HepG2 (cell line): Measurements from ENCODE around the gene MTR. TPM values are rescaled to one million over a fixed set of nuclear protein-coding genes. Genes with fewer than 3 reads are reported as not detected.

ENCODE experiments used
- ARID3A ChIP-seq: IDR thresholded peaks from 2 replicates; pipeline ENCODE4 v1.6.1; 2012; ENCODE audit warnings: low read depth, low read length, improper control_type of control experiment
- CBX5 ChIP-seq: sonication (generic); formaldehyde crosslinking; IDR thresholded peaks from 2 replicates; pipeline ENCODE4 v1.4.0; 2020; ENCODE audit warnings: missing genetic modification reagents, borderline replicate concordance
- EEA1 ChIP-seq: sonication (generic); formaldehyde crosslinking; IDR thresholded peaks from 2 replicates; pipeline ENCODE4 v1.5.1; 2020; ENCODE audit warnings: mild to moderate bottlenecking, missing genetic modification reagents, borderline replicate concordance
- FOXO1 ChIP-seq: sonication (generic); formaldehyde crosslinking; IDR thresholded peaks from 2 replicates; pipeline ENCODE4 v1.4.0; 2020; ENCODE audit warnings: missing genetic modification reagents
- ISL2 ChIP-seq: sonication (generic); formaldehyde crosslinking; IDR thresholded peaks from 2 replicates; pipeline ENCODE4 v1.5.0; 2020; ENCODE audit warnings: missing genetic modification reagents
- POLR2G ChIP-seq: fragments of 200-400 bp; formaldehyde crosslinking; IDR thresholded peaks from 2 replicates; pipeline ENCODE4 v1.6.1; 2018; ENCODE audit warnings: mild to moderate bottlenecking, low read depth, low read length, moderate library complexity
- SOX6 ChIP-seq, 2 experiments: fragments of 450-650 bp in 1 of 2; sonication (generic) in 1 of 2; formaldehyde crosslinking in 1 of 2; IDR thresholded peaks; 2 replicates each; pipeline versions ENCODE4 v1.4.0 to v1.6.1; 2017 to 2020; ENCODE audit warnings: antibody characterized with exemption in 1 of 2, mild to moderate bottlenecking in 1 of 2, missing genetic modification reagents in 1 of 2
- TARDBP ChIP-seq: sonication (generic); formaldehyde crosslinking; IDR thresholded peaks from 2 replicates; pipeline ENCODE4 v1.8.0; 2022; ENCODE audit warnings: mild to moderate bottlenecking, missing genetic modification reagents
- ZBTB10 ChIP-seq: sonication (generic); formaldehyde crosslinking; IDR thresholded peaks from 2 replicates; pipeline ENCODE4 v1.4.0; 2020; ENCODE audit warnings: missing genetic modification reagents, borderline replicate concordance
- ZFP36L1 ChIP-seq: sonication (generic); formaldehyde crosslinking; IDR thresholded peaks from 2 replicates; pipeline ENCODE4 v1.8.0; 2022; ENCODE audit warnings: mild to moderate bottlenecking, missing genetic modification reagents, moderate library complexity
- ZNF136 ChIP-seq: sonication (generic); formaldehyde crosslinking; IDR thresholded peaks from 2 replicates; pipeline ENCODE4 v1.8.1; 2022; ENCODE audit warnings: low read depth, mild to moderate bottlenecking, moderate library complexity, missing genetic modification reagents
- ZNF331 ChIP-seq: sonication (generic); formaldehyde crosslinking; IDR thresholded peaks from 2 replicates; pipeline ENCODE4 v1.4.0; 2020; ENCODE audit warnings: missing genetic modification reagents
- ZNF552 ChIP-seq: sonication (generic); formaldehyde crosslinking; IDR thresholded peaks from 2 replicates; pipeline ENCODE4 v1.9.0; 2022; ENCODE audit warnings: missing genetic modification reagents, mild to moderate bottlenecking, borderline replicate concordance
- ZNF609 ChIP-seq: sonication (generic); formaldehyde crosslinking; IDR thresholded peaks from 2 replicates; pipeline ENCODE4 v1.4.0; 2020; ENCODE audit warnings: mild to moderate bottlenecking, missing genetic modification reagents, borderline replicate concordance
- ZSCAN21 ChIP-seq: sonication (generic); formaldehyde crosslinking; IDR thresholded peaks from 2 replicates; pipeline ENCODE4 v1.8.0; 2022; ENCODE audit warnings: mild to moderate bottlenecking, missing genetic modification reagents, moderate library complexity, borderline replicate concordance
- ZSCAN5A ChIP-seq: sonication (generic); formaldehyde crosslinking; IDR thresholded peaks from 2 replicates; pipeline ENCODE4 v1.8.0; 2022; ENCODE audit warnings: mild to moderate bottlenecking, missing genetic modification reagents, borderline replicate concordance
- polyA plus RNA-seq, 8 experiments: library from polyadenylated mRNA; depleted of rRNA in 3 of 8; stranded (reverse) in 7 of 8; unstranded in 1 of 8; fragments of >200 nt; fragmentation: Illumina TruSeq in 4 of 8; extraction: Trizol in 4 of 8; gene quantifications; 2 replicates each; pipeline versions ENCODE4 v1.2.1 to v1.2.3, GENCODE V29; 2011 to 2016; ENCODE audit warnings: low read depth in 4 of 8, missing spikeins in 1 of 8, mixed read lengths in 1 of 8; ENCODE audit not compliant: insufficient read depth in 1 of 8
- total RNA-seq, 5 experiments: library from RNA; depleted of rRNA; stranded (reverse); fragments of >200 nt; fragmentation: Illumina TruSeq; extraction: Trizol; gene quantifications; 2 replicates each; pipeline ENCODE4 v1.2.3, GENCODE V29; 2016; ENCODE audit warnings: low read depth in 1 of 5

MTR gene
- total and polyA plus RNA-seq, 2 of the 13 experiments (the other 11 are each of a cell fraction or from before 2014, with no cell fraction given), result 16.3 to 36.1 TPM

GRCh38 chr1:236844499-236845271, 49.6 kb downstream of the MTR start (continued):
- TF ChIP-seq ZSCAN5A (CRISPR knock-in tag) (peak; percentile 65; the same call in 1 of the 2 replicates), ZFP36L1 (CRISPR knock-in tag) (no peak), ZBTB10 (CRISPR knock-in tag) (no peak), ISL2 (CRISPR knock-in tag) (peak; percentile 14; the same call in 1 of the 2 replicates), ZNF609 (CRISPR knock-in tag) (peak; percentile 74), SOX6 (IDR thresholded peaks at IDR 0.05) (no peak), SOX6 (CRISPR knock-in tag; IDR thresholded peaks at IDR 0.05) (peak; percentile 87), ZNF331 (CRISPR knock-in tag) (peak; percentile 94), ZNF552 (CRISPR knock-in tag) (no peak), ARID3A (peak; percentile 55; the same call in 1 of the 2 replicates), ZSCAN21 (CRISPR knock-in tag) (no peak), POLR2G (peak; percentile 54; the same call in 1 of the 2 replicates), EEA1 (CRISPR knock-in tag) (no peak), CBX5 (CRISPR knock-in tag) (no peak; the same call in 1 of the 2 replicates), ZNF136 (CRISPR knock-in tag) (no peak), TARDBP (CRISPR knock-in tag) (peak; percentile 81), FOXO1 (peak; percentile 59; the same call in 1 of the 2 replicates)
